ENCODE data around the gene UGT1A8.
"Not testable (repeated sequence)": the region's sequence is repeated elsewhere in the genome, so short reads cannot be mapped to it uniquely, and the experiment has no call there.

UGT1A8 gene

DNA sequence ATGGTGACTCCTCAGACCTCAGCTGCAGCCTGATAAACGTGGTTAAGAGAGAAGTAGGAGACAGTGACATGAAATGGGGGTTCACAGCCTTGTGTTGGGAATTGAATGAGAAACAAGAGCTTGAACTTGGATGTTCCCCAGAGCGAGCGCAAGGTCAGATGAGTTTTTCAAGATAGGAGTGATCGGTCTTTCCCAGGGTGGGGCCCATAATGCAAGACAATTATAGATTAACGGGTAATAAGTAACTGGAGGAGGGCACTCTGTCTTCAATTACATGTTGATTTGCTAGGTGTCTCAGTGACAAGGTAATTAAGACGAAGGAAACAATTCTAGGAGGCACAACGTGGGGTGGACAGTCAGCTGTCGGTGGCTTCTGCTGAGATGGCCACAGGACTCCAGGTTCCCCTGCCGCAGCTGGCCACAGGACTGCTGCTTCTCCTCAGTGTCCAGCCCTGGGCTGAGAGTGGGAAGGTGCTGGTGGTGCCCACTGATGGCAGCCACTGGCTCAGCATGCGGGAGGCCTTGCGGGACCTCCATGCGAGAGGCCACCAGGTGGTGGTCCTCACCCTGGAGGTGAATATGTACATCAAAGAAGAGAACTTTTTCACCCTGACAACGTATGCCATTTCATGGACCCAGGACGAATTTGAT, 95.3 kb downstream of the UGT1A8 start, which contains the start of gene UGT1A5:
TSS of gene UGT1A5 (plus strand) at position 297 of the 651 bp plus-strand sequence. CDS start at position 382, 85 bp downstream.
- no peak within 1 kb of the TSS for H3K27ac ChIP-seq (ENCODE audit: low read length)
- no peaks in the 10 kb centered on the region for H3K36me3 ChIP-seq (ENCODE audit: control insufficient read depth, insufficient read depth, low read length)
- no peaks in the 10 kb centered on the region for H3K4me1 ChIP-seq (ENCODE audit: control insufficient read depth, insufficient read depth, low read length)
- H3K27me3 ChIP-seq (ENCODE audit: control insufficient read depth, insufficient read depth, low read length): no peaks in the 10 kb centered on the region
- WGBS (ENCODE audit: insufficient coverage, insufficient read length): no CpG with 5 or more reads among the region's 14 CpGs
- DNase-seq (ENCODE audit: low read depth, low spot score): no peak
- H3K9me3 ChIP-seq (ENCODE audit: control insufficient read depth, insufficient read depth, low read length): no peaks in the 10 kb centered on the region
- H3K4me3 ChIP-seq (ENCODE audit: low read length): no peak within 1 kb of the TSS

DNA sequence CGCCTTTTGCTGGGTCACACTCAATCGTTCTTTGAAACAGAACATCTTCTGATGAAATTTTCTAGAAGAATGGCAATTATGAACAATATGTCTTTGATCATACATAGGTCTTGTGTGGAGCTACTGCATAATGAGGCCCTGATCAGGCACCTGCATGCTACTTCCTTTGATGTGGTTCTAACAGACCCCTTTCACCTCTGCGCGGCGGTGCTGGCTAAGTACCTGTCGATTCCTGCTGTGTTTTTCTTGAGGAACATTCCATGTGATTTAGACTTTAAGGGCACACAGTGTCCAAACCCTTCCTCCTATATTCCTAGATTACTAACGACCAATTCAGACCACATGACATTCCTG, 95.8 kb downstream of the UGT1A8 start:
- no peaks in the 10 kb centered on the region for H3K4me1 ChIP-seq (ENCODE audit: control insufficient read depth, insufficient read depth, low read length)
- no peak overlapping the region for H3K27ac ChIP-seq (ENCODE audit: low read length)
- no peak for DNase-seq (ENCODE audit: low read depth, low spot score)
- no peak overlapping the region for H3K4me3 ChIP-seq (ENCODE audit: low read length)
- no CpG with 5 or more reads among the region's 7 CpGs for WGBS (ENCODE audit: insufficient coverage, insufficient read length)
- no peaks in the 10 kb centered on the region for H3K9me3 ChIP-seq (ENCODE audit: control insufficient read depth, insufficient read depth, low read length)
- H3K36me3 ChIP-seq (ENCODE audit: control insufficient read depth, insufficient read depth, low read length): no peaks in the 10 kb centered on the region
- H3K27me3 ChIP-seq (ENCODE audit: control insufficient read depth, insufficient read depth, low read length): no peaks in the 10 kb centered on the region

GRCh38 chr2:233714121-233714520, 96.7 kb downstream of the UGT1A8 start:
- DNase-seq (ENCODE audit: low read depth, low spot score): no peak
- H3K36me3 ChIP-seq (ENCODE audit: control insufficient read depth, insufficient read depth, low read length): no peaks in the 10 kb centered on the region
- no peak overlapping the region for H3K4me3 ChIP-seq (ENCODE audit: low read length)
- H3K9me3 ChIP-seq (ENCODE audit: control insufficient read depth, insufficient read depth, low read length): no peaks in the 10 kb centered on the region
- no peaks in the 10 kb centered on the region for H3K4me1 ChIP-seq (ENCODE audit: control insufficient read depth, insufficient read depth, low read length)
- no peak overlapping the region for H3K27ac ChIP-seq (ENCODE audit: low read length)
- WGBS (ENCODE audit: insufficient coverage, insufficient read length): no CpG with 5 or more reads among the region's 2 CpGs
- H3K27me3 ChIP-seq (ENCODE audit: control insufficient read depth, insufficient read depth, low read length): no peaks in the 10 kb centered on the region

DNA sequence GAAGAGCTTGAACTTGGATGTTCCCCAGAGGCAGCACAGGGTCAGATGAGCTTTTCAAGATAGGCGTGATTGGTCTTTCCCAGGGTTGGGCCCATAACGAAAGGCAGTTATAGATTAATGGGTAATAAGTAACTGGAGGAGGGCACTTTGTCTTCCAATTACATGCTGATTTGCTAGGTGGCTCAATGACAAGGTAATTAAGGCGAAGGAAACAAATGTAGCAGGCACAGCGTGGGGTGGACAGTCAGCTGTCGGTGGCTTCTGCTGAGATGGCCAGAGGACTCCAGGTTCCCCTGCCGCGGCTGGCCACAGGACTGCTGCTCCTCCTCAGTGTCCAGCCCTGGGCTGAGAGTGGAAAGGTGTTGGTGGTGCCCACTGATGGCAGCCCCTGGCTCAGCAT, 101.1 kb downstream of the UGT1A8 start, which contains the start of gene UGT1A4:
TSS of gene UGT1A4 (plus strand) at position 185 of the 400 bp plus-strand sequence. CDS start at position 270, 85 bp downstream.
- Histone ChIP-seq H3K4me1 (ENCODE audit: control insufficient read depth, insufficient read depth, low read length) (no peaks in the 10 kb centered on the region), H3K27ac (ENCODE audit: low read length) (no peak within 1 kb of the TSS), H3K36me3 (ENCODE audit: control insufficient read depth, insufficient read depth, low read length) (no peaks in the 10 kb centered on the region), H3K27me3 (ENCODE audit: control insufficient read depth, insufficient read depth, low read length) (no peaks in the 10 kb centered on the region), H3K9me3 (ENCODE audit: control insufficient read depth, insufficient read depth, low read length) (no peaks in the 10 kb centered on the region), H3K4me3 (ENCODE audit: low read length) (no peak within 1 kb of the TSS)
- WGBS (ENCODE audit: insufficient coverage, insufficient read length): no CpG with 5 or more reads among the region's 7 CpGs
- no peak for DNase-seq (ENCODE audit: low read depth, low spot score)

DNA sequence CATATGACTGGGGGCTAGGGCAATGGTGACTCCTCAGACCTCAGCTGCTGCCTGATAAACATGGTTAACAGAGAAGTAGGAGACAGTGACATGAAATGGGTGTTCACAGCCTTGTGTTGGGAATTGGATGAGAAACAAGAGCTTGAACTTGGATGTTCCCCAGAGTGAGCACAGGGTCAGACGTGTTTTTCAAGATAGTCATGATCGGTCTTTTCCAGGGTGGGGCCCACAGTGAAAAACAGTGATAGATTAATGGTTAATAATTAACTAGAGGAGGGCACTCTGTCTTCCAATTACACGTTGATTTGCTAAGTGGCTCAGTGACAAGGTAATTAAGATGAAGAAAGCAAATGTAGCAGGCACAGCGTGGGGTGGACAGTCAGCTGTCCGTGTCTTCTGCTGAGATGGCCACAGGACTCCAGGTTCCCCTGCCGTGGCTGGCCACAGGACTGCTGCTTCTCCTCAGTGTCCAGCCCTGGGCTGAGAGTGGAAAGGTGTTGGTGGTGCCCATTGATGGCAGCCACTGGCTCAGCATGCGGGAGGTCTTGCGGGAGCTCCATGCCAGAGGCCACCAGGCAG, 111.4 kb downstream of the UGT1A8 start, which contains the start of gene UGT1A3:
TSS of gene UGT1A3 (plus strand) at position 320 of the 579 bp plus-strand sequence. CDS start at position 405, 85 bp downstream.
- DNase-seq (ENCODE audit: low read depth, low spot score): no peak
- Histone ChIP-seq H3K4me3 (ENCODE audit: low read length) (no peak within 1 kb of the TSS), H3K27me3 (ENCODE audit: control insufficient read depth, insufficient read depth, low read length) (no peaks in the 10 kb centered on the region), H3K27ac (ENCODE audit: low read length) (no peak within 1 kb of the TSS), H3K36me3 (ENCODE audit: control insufficient read depth, insufficient read depth, low read length) (no peaks in the 10 kb centered on the region), H3K4me1 (ENCODE audit: control insufficient read depth, insufficient read depth, low read length) (no peaks in the 10 kb centered on the region), H3K9me3 (ENCODE audit: control insufficient read depth, insufficient read depth, low read length) (no peaks in the 10 kb centered on the region)
- no CpG with 5 or more reads among the region's 8 CpGs for WGBS (ENCODE audit: insufficient coverage, insufficient read length)

DNA sequence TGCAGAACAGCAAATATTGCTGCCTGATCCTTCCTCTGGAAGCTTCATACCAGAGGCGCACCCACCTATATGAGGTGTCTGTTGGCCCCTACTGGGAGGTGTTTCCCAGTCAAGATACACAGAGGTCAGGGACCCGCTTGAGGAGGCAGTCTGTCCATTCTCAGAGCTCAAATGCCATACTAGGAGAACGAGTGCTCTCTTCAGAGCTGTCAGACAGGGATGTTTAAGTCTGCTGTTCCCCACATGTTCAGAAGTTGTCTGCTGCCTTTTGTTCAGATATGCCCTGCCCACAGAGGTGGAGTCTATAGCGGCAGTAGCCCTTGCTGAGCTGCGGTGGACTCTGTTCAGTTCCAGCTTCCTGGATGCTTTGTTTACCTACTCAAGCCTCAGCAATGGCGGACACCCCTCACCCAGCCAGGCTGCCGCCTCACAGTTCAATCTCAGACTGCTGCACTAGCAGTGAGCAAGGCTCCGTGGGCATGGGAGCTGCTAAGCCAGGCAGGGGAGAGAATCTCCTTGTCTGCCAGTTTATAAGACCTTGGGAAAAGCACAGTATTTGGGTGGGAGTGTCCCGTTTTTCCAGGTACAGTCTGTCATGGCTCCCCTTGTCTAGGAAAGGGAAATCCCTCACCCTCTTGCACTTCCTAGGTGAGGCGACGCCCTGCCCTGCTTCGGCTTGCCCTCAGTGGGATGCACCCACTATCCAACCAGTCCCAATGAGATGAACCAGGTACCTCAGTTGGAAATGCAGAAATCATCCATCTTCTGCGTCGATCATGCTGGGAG, 119.6 kb downstream of the UGT1A8 start:
- not testable (repeated sequence) for H3K9me3 ChIP-seq (ENCODE audit: control insufficient read depth, insufficient read depth, low read length); DNase-seq (ENCODE audit: low read depth, low spot score); H3K27ac ChIP-seq (ENCODE audit: low read length); H3K4me1 ChIP-seq (ENCODE audit: control insufficient read depth, insufficient read depth, low read length); H3K36me3 ChIP-seq (ENCODE audit: control insufficient read depth, insufficient read depth, low read length); H3K27me3 ChIP-seq (ENCODE audit: control insufficient read depth, insufficient read depth, low read length); H3K4me3 ChIP-seq (ENCODE audit: low read length)
- no CpG with 5 or more reads among the region's 14 CpGs for WGBS (ENCODE audit: insufficient coverage, insufficient read length)

- Histone ChIP-seq H3K9me3 (ENCODE audit: control insufficient read depth, insufficient read depth, low read length) (no peaks in the 10 kb centered on the region), H3K4me3 (ENCODE audit: low read length) (no peak overlapping the region), H3K4me1 (ENCODE audit: control insufficient read depth, insufficient read depth, low read length) (no peaks in the 10 kb centered on the region; the same call in 1 of the 2 replicates), H3K36me3 (ENCODE audit: control insufficient read depth, insufficient read depth, low read length) (0 out of 2 replicates have a peak, but pooled peaks cover 2% of the 10 kb centered on the region), H3K27ac (ENCODE audit: low read length) (no peak overlapping the region), H3K27me3 (ENCODE audit: control insufficient read depth, insufficient read depth, low read length) (no peaks in the 10 kb centered on the region)
- DNase-seq (ENCODE audit: low read depth, low spot score): no peak
- no CpG with 5 or more reads among the region's 2 CpGs for WGBS (ENCODE audit: insufficient coverage, insufficient read length)
Measured at GRCh38 chr2:233740870-233741269, 123.4 kb downstream of the UGT1A8 start.

- Histone ChIP-seq H3K36me3 (ENCODE audit: control insufficient read depth, insufficient read depth, low read length) (0 out of 2 replicates have a peak, but pooled peaks cover 2% of the 10 kb centered on the region), H3K4me3 (ENCODE audit: low read length) (no peak overlapping the region), H3K27ac (ENCODE audit: low read length) (no peak overlapping the region), H3K27me3 (ENCODE audit: control insufficient read depth, insufficient read depth, low read length) (no peaks in the 10 kb centered on the region), H3K4me1 (ENCODE audit: control insufficient read depth, insufficient read depth, low read length) (no peaks in the 10 kb centered on the region; the same call in 1 of the 2 replicates), H3K9me3 (ENCODE audit: control insufficient read depth, insufficient read depth, low read length) (no peaks in the 10 kb centered on the region)
- no peak for DNase-seq (ENCODE audit: low read depth, low spot score)
- no CpG with 5 or more reads among the region's 46 CpGs for WGBS (ENCODE audit: insufficient coverage, insufficient read length)
Measured at GRCh38 chr2:233743464-233744259, 126.2 kb downstream of the UGT1A8 start.

DNA sequence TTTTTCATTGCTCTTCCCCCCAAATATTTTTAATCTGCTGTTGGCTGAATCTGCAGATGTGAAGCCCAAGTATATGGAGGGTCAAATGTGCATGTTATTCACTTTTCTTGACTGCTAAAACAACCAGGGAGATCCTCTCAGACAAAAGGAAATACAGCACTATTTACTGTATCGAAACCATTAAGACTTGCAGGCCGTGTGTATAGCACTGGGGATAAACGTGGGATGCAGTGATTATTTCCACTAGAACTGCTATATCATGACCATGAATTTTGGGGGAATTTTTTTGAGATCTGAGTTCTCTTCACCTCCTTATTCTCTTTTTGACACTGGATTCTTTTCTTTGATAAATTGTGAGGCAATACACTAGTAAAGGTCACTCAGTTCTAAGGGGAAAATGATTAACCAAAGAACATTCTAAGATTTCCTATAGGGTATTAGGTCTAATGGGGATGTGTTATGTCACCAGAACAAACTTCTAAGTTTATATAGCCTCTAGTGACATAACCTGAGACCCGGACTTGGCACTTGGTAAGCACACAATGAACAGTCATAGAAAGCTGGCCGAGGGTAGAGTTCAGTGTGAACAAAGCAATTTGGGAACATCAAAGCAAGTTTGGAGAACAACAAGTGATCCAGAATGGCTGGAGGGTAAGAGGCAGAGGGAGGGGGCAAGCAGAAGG, 127.8 kb downstream of the UGT1A8 start:
- Histone ChIP-seq H3K4me1 (ENCODE audit: control insufficient read depth, insufficient read depth, low read length) (no peaks in the 10 kb centered on the region; the same call in 1 of the 2 replicates), H3K4me3 (ENCODE audit: low read length) (no peak overlapping the region), H3K27ac (ENCODE audit: low read length) (no peak overlapping the region), H3K36me3 (ENCODE audit: control insufficient read depth, insufficient read depth, low read length) (0 out of 2 replicates have a peak, but pooled peaks cover 2% of the 10 kb centered on the region), H3K9me3 (ENCODE audit: control insufficient read depth, insufficient read depth, low read length) (no peaks in the 10 kb centered on the region), H3K27me3 (ENCODE audit: control insufficient read depth, insufficient read depth, low read length) (no peaks in the 10 kb centered on the region)
- WGBS (ENCODE audit: insufficient coverage, insufficient read length): no CpG with 5 or more reads among the region's 5 CpGs
- no peak for DNase-seq (ENCODE audit: low read depth, low spot score)

Measured in iPS DF 6.9 (cell line).